Fibroblast of villous mesenchyme (primary cell): Measurements from ENCODE around the gene CDC42SE2. TPM values are rescaled to one million over a fixed set of nuclear protein-coding genes. Genes with fewer than 3 reads are reported as not detected.

ENCODE experiments used
- DNase-seq: peaks from one replicate; pipeline ENCODE4 v3.0.0-alpha.2; 2010; ENCODE audit warnings: low read depth
- H3K4me3 ChIP-seq: 2 replicates; pipeline ENCODE4 v1.5.1; 2011; ENCODE audit warnings: low read depth, mild to moderate bottlenecking, low read length
- CTCF ChIP-seq: IDR thresholded peaks from 2 replicates; pipeline ENCODE4 v1.5.1; 2012; ENCODE audit warnings: low read depth, mild to moderate bottlenecking, low read length; ENCODE audit not compliant: insufficient read depth
- total RNA-seq: library from RNA; depleted of rRNA; stranded (reverse); fragments of >200 nt; gene quantifications from 2 replicates; pipeline ENCODE4 v1.2.3, GENCODE V29; 2012

Gene CDC42SE2
- total RNA-seq, 1 donor, result 33.2 TPM

- no peak for TF ChIP-seq CTCF
- no peak overlapping the region for H3K4me3 ChIP-seq
- no peak for DNase-seq
These were observed 150.0 kb downstream of the CDC42SE2 start for GRCh38 chr5:131413605-131414559.

- no peak for DNase-seq
- TF ChIP-seq CTCF, result no peak
- H3K4me3 ChIP-seq, result no peak overlapping the region
These were observed 152.9 kb downstream of the CDC42SE2 start for GRCh38 chr5:131416729-131417128.

GRCh38 chr5:131417240-131417869 lies 153.5 kb downstream of the CDC42SE2 start:
- H3K4me3 ChIP-seq, result no peak overlapping the region
- peak; percentile 75 for TF ChIP-seq CTCF
- peak; percentile 79 for DNase-seq

GRCh38 chr5:131418846-131419245 lies 155.0 kb downstream of the CDC42SE2 start:
- DNase-seq, result no peak
- H3K4me3 ChIP-seq, result no peak overlapping the region
- TF ChIP-seq CTCF, result no peak

- no peak for TF ChIP-seq CTCF
- no peak for DNase-seq
- no peak overlapping the region for H3K4me3 ChIP-seq
These were observed 156.0 kb downstream of the CDC42SE2 start for GRCh38 chr5:131419877-131420276.

- TF ChIP-seq CTCF, result peak; percentile 61
- DNase-seq, result peak; percentile 44
These were observed 159.2 kb downstream of the CDC42SE2 start for GRCh38 chr5:131423056-131423455.

More at GRCh38 chr5:131423056-131423455, 159.2 kb downstream of the CDC42SE2 start:
- H3K4me3 ChIP-seq, result no peak overlapping the region
